Spleen (tissue), 7 donors: ENCODE data around the gene TEX101.

Experiments used
- CTCF ChIP-seq, 11 experiments: fragments of 200-600 bp in 7 of 11; fragments of 450-650 bp in 4 of 11; sonication (generic) in 4 of 11; IDR thresholded peaks in 8 of 11; conservative IDR thresholded peaks in 3 of 11; 1 replicate in 7 of 11; 2 replicates in 4 of 11; pipeline versions ENCODE4 v1.4.0 to v1.8.0; 2016 to 2021; ENCODE audit warnings: antibody characterized with exemption in 11 of 11, inconsistent platforms in 4 of 11, mild to moderate bottlenecking in 1 of 11
- POLR2A ChIP-seq, 3 donors: fragments of 450-650 bp; IDR thresholded peaks; one replicate each; pipeline ENCODE4 v1.5.1; 2017; ENCODE audit warnings: antibody characterized with exemption in 3 of 3, mild to moderate bottlenecking in 1 of 3
- POLR2AphosphoS5 ChIP-seq, 3 donors: sonication (generic); formaldehyde crosslinking; IDR thresholded peaks; one replicate each; pipeline ENCODE4 v1.5.1; 2017; ENCODE audit warnings: antibody characterized with exemption in 3 of 3
- donor health status: DM: no; HTN: no; CAD: no; lungs with moderate emphysema.
- donor health status: DM: no; HTN: no; CAD: no.
- donor health status: DM: no; HTN: no; CAD: no.

DNA sequence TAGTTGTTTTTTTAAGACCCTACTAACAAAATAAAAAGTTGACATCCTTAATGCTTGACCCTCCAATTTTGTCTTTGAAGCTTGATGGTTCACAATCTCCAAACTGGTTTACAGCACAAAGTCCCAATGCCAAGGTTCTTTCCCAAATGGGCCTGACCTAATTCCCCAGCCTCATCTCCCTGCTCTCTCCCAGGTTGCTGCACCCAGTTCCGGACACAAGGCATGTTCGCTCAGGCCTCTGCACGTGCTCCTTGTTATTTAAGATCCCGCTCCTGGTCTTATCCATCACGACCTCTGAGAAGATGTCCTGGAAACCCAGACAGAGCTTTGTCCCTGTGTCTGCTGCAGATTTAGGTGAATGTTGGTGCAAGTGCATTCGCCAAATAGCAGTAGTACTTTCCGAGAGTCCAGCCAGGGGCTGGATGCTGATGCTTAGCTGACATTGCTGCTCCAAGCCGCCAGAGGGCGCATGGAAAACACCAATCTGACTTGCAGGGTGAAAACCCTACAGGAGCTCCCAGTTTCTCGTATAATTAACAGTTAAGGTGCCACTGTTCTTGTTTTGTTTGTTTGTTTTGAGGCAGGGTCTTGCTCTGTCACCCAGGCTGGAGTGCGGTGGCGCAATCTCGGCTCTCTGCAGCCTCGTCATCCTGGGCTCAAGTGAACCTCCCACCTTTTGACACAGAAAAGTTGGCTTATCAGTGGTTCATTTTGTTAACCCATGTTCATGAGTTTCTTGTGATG, 32.2 kb downstream of the TEX101 start:
- TF ChIP-seq CTCF (IDR thresholded peaks at IDR 0.05 in 8 of 11, conservative IDR thresholded peaks at IDR 0.05 in 3 of 11) (peak; percentile 92 to 98 (median 95)), POLR2A (IDR thresholded peaks at IDR 0.05) (no peak), POLR2AphosphoS5 (IDR thresholded peaks at IDR 0.05) (peak in 1 of 3 donors; percentile 16)
